B cell (primary cell): ENCODE results near the gene HLCS. TPM values are rescaled to one million over a fixed set of nuclear protein-coding genes. Genes with fewer than 3 reads are reported as not detected.

ENCODE experiments used
- ATAC-seq: fragments of 200-7000 bp; cut with Tn5 transposase; one replicate; pipeline ENCODE4 v1.10.0; 2021; ENCODE audit warnings: low read depth, mild to moderate bottlenecking, moderate number of reproducible peaks, moderate library complexity
- CTCF ChIA-PET: fragments of 350-600 bp; sonication (Branson Sonifier 250); formaldehyde crosslinking; loops from one replicate; lab custom pipeline; 2021; ENCODE audit warnings: antibody characterized with exemption, inconsistent platforms; lab: Charles Lee
- POLR2A ChIA-PET: fragments of 350-600 bp; sonication (Branson Sonifier 250); formaldehyde crosslinking; loops from one replicate; lab custom pipeline; 2021; ENCODE audit warnings: antibody characterized with exemption; lab: Charles Lee
- DNase-seq: peaks from one replicate; pipeline ENCODE4 v3.0.0; 2013
- H2AFZ ChIP-seq: 2 replicates; pipeline ENCODE4 v1.6.1; 2012; ENCODE audit warnings: mild to moderate bottlenecking, low read depth, low read length; ENCODE audit not compliant: insufficient read depth, poor library complexity, severe bottlenecking
- H3K27ac ChIP-seq, 2 donors: 1 replicate in 1 of 2; 2 replicates in 1 of 2; pipeline ENCODE4 v1.5.1; 2012 to 2013; ENCODE audit warnings: low read length in 2 of 2, mild to moderate bottlenecking in 2 of 2, moderate library complexity in 1 of 2
- H3K27me3 ChIP-seq, 4 experiments: fragments of 200-600 bp in 1 of 4; sonication (generic) in 1 of 4; replicated peaks in 1 of 4; 1 replicate in 2 of 4; 2 replicates in 2 of 4; pipeline versions ENCODE4 v1.6.1 to v1.7.0; 2013 to 2016; ENCODE audit warnings: low read length in 3 of 4, mild to moderate bottlenecking in 2 of 4, mixed read lengths in 1 of 4, moderate library complexity in 1 of 4; ENCODE audit not compliant: insufficient read depth in 4 of 4, control insufficient read depth in 3 of 4; ENCODE audit errors: control extremely low read depth in 1 of 4
- H3K36me3 ChIP-seq, 2 experiments: replicated peaks in 1 of 2; 1 replicate in 1 of 2; 2 replicates in 1 of 2; pipeline versions ENCODE4 v1.6.1 to v1.7.1; 2013; ENCODE audit warnings: low read length in 1 of 2; ENCODE audit not compliant: insufficient read depth in 2 of 2, control insufficient read depth in 1 of 2; ENCODE audit errors: control extremely low read depth in 1 of 2, extremely low read depth in 1 of 2
- H3K4me1 ChIP-seq, 2 donors: fragments of 200-600 bp in 1 of 2; sonication (generic) in 1 of 2; 1 replicate in 1 of 2; 2 replicates in 1 of 2; pipeline versions ENCODE4 v1.5.1 to v1.6.1; 2013 to 2017; ENCODE audit warnings: low read length in 2 of 2; ENCODE audit not compliant: control insufficient read depth in 2 of 2, insufficient read depth in 2 of 2
- H3K4me2 ChIP-seq: replicated peaks from 2 replicates; pipeline ENCODE3; 2012; ENCODE audit warnings: mild to moderate bottlenecking, low read depth, low read length; ENCODE audit not compliant: poor library complexity, severe bottlenecking
- H3K4me3 ChIP-seq, 5 experiments: fragments of 200-600 bp in 1 of 5; sonication (generic) in 1 of 5; 1 replicate in 3 of 5; 2 replicates in 2 of 5; pipeline versions ENCODE4 v1.5.1 to v1.7.0; 2011 to 2016; ENCODE audit warnings: low read length in 4 of 5, mild to moderate bottlenecking in 4 of 5, low read depth in 2 of 5, control low read depth in 1 of 5, moderate library complexity in 1 of 5; ENCODE audit not compliant: insufficient read depth in 1 of 5; ENCODE audit errors: control extremely low read depth in 1 of 5, extremely low read depth in 1 of 5
- H3K79me2 ChIP-seq: fragments of 200-600 bp; sonication (generic); one replicate; pipeline ENCODE4 v1.6.0; 2016; ENCODE audit warnings: low read length; ENCODE audit not compliant: control insufficient read depth, insufficient read depth
- H3K9ac ChIP-seq: fragments of 200-600 bp; sonication (generic); 2 replicates; pipeline ENCODE4 v1.6.1; 2017; ENCODE audit warnings: mild to moderate bottlenecking, low read length, moderate library complexity
- H3K9me3 ChIP-seq, 3 donors: one replicate each; pipeline versions ENCODE4 v1.6.1 to v1.7.1; 2013; ENCODE audit warnings: low read length in 2 of 3; ENCODE audit not compliant: control insufficient read depth in 2 of 3, insufficient read depth in 1 of 3; ENCODE audit errors: control extremely low read depth in 1 of 3
- H4K20me1 ChIP-seq: 2 replicates; pipeline ENCODE4 v1.6.0; 2012; ENCODE audit warnings: mild to moderate bottlenecking, low read length; ENCODE audit not compliant: insufficient read depth, control insufficient read depth, poor library complexity, severe bottlenecking
- H3K27ac Mint-ChIP-seq: one replicate; pipeline ENCODE4 v1.8.0; 2021; ENCODE audit warnings: mixed read lengths
- H3K27me3 Mint-ChIP-seq: one replicate; pipeline ENCODE4 v1.8.0; 2021; ENCODE audit warnings: mixed read lengths
- H3K4me1 Mint-ChIP-seq: one replicate; pipeline ENCODE4 v1.8.0; 2021; ENCODE audit warnings: mixed read lengths
- H3K4me3 Mint-ChIP-seq: one replicate; pipeline ENCODE4 v1.8.0; 2021; ENCODE audit warnings: mixed read lengths
- H3K9me3 Mint-ChIP-seq: one replicate; pipeline ENCODE4 v1.8.0; 2022; ENCODE audit warnings: mixed read lengths; ENCODE audit not compliant: insufficient read depth
- CTCF ChIP-seq: fragments of 200-600 bp; IDR thresholded peaks from one replicate; pipeline ENCODE4 v1.8.0; 2022; ENCODE audit warnings: antibody characterized with exemption, mild to moderate bottlenecking
- EZH2 ChIP-seq: IDR thresholded peaks from 2 replicates; pipeline ENCODE4 v1.6.1; 2012; ENCODE audit warnings: borderline replicate concordance, low read depth, mild to moderate bottlenecking, moderate library complexity, low read length; ENCODE audit not compliant: insufficient read depth, poor library complexity, severe bottlenecking
- WGBS: methylation state at CpG from one replicate; pipeline ENCODE4 v1.1.5; 2013; ENCODE audit warnings: missing lambda C conversion rate; ENCODE audit not compliant: insufficient coverage; 5-methylcytosine and 5-hydroxymethylcytosine counted together
- intact Hi-C: fragments of 100-400 bp; cut with micrococcal nuclease; formaldehyde crosslinking; loops from one replicate; pipeline ENCODE4 v1.10.0; 2022
- polyA plus RNA-seq: library from polyadenylated mRNA; depleted of rRNA; stranded (reverse); fragments of >200 nt; gene quantifications from 2 replicates; pipeline ENCODE4 v1.2.3, GENCODE V29; 2012
- total RNA-seq, 2 donors: library from RNA; stranded (reverse); fragments of 120-200 nt in 1 of 2; gene quantifications; 1 replicate in 1 of 2; 2 replicates in 1 of 2; pipeline versions ENCODE4 v1.2.3 to v1.2.4, GENCODE V29; 2013 to 2022

HLCS gene
- total and polyA plus RNA-seq, 2 donors (not counting 1 experiment from before 2014, with no cell fraction given), result 4.4 to 14.7 TPM

DNA sequence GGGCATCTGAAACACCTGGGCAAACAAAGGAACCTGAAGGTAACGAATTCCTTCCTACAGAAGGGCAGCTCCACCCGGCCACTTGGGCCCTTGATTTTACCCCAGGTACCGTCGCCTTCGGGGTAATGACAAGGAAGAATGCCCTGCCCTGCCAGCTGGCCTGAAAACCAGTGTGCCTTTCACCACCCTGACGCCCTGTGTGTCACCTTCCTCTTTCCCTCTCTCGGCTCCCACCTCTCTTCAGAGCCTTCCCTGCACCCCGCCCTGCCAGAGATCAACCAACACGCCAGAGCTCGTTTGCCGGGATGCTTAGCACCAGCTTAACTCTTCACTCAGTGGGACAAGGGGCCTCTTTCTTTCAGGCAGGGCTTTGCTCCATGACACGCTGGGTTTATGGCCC lies 181.5 kb downstream of the HLCS start:
- ChIA-PET POLR2A (no interaction called here), CTCF (no interaction called here)
- Histone ChIP-seq H3K4me3 (no peak overlapping the region), H3K79me2 (no peaks in the 10 kb centered on the region), H2AFZ (no peak overlapping the region), H3K9ac (no peak overlapping the region), H3K27me3 (no peaks in the 10 kb centered on the region), H3K4me2 (no peak overlapping the region), H3K4me1 (no peaks in the 10 kb centered on the region), H3K27ac (no peak overlapping the region), H3K36me3 (no peaks in the 10 kb centered on the region), H4K20me1 (no peaks in the 10 kb centered on the region), H3K9me3 (peaks cover 0 to 3% (median 0%) of the 10 kb centered on the region in 3 donors)
- Mint-ChIP-seq H3K9me3 (no peaks in the 10 kb centered on the region), H3K4me1 (no peaks in the 10 kb centered on the region), H3K27ac (no peak overlapping the region), H3K27me3 (no peaks in the 10 kb centered on the region), H3K4me3 (no peak overlapping the region)
- intact Hi-C loops, result no loop called here
- TF ChIP-seq EZH2 (no peak), CTCF (no peak)
- DNase-seq (no peak), ATAC-seq (no peak)
- 98% methylated on average over 12 of the region's 12 CpGs for WGBS

DNA sequence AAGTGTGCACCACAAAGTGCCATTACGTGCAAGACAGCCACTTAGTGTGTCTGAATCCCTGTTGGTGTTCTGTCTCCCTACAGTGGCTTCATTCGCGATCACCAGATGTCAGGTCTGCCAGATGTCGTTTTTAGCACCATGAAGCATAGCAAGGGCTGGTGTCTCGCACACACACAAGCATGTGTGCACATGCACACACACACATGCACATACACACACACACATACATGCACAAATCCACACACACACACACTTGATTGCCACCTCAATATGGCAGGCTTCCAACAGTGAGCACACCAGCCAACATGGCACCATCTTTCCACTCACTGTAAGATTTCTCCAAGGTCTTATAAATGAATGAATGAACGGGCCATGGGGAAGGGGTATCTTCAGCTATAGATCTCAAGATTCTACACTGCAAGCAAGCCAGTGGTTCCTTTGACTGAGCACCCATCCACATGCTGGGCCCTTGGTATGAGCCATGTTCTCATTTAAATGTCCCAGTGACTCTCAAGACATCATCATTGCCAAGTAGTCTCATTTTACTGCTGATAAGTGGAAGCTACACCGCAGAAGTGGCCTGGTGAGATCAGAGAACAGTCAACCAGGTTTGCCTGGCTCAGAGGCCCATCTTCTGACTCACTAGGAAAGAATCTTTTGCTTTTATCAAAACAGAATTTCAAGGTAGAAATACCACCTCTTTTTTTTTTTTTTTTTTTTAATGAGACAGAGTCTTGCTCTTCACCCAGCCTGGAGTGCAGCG lies 182.7 kb downstream of the HLCS start:
- no peak for ATAC-seq
- intact Hi-C loops, result no loop called here
- 99% methylated on average over 6 of the region's 8 CpGs for WGBS
- Histone ChIP-seq H3K4me1 (no peaks in the 10 kb centered on the region), H3K9me3 (peaks cover 0 to 3% (median 0%) of the 10 kb centered on the region in 3 donors), H3K27ac (no peak overlapping the region), H3K79me2 (no peaks in the 10 kb centered on the region), H3K4me2 (no peak overlapping the region), H3K9ac (no peak overlapping the region), H2AFZ (no peak overlapping the region), H3K36me3 (no peaks in the 10 kb centered on the region), H4K20me1 (no peaks in the 10 kb centered on the region), H3K27me3 (no peaks in the 10 kb centered on the region), H3K4me3 (no peak overlapping the region)
- TF ChIP-seq CTCF, result no peak
- TF ChIP-seq EZH2, result no peak
- POLR2A ChIA-PET, result no interaction called here
- Mint-ChIP-seq H3K4me1 (no peaks in the 10 kb centered on the region), H3K9me3 (no peaks in the 10 kb centered on the region), H3K27ac (no peak overlapping the region), H3K4me3 (no peak overlapping the region), H3K27me3 (no peaks in the 10 kb centered on the region)
- no peak for DNase-seq
- CTCF ChIA-PET, result no interaction called here
